Nephron (organoid): ENCODE results near the gene OR1J4.

ENCODE experiments used
- H3K27ac Mint-ChIP-seq, 3 experiments: 2 replicates each; pipeline ENCODE4 v1.8.0; 2020; ENCODE audit warnings: mixed read lengths in 3 of 3, mild to moderate bottlenecking in 2 of 3, moderate library complexity in 1 of 3
- H3K27me3 Mint-ChIP-seq: 2 replicates; pipeline ENCODE4 v1.8.0; 2021; ENCODE audit warnings: low read depth, mild to moderate bottlenecking, moderate library complexity, mixed read lengths
- H3K36me3 Mint-ChIP-seq: 2 replicates; pipeline ENCODE4 v1.8.0; 2020; ENCODE audit warnings: low read depth, mixed read lengths
- H3K4me1 Mint-ChIP-seq: 2 replicates; pipeline ENCODE4 v1.8.0; 2020; ENCODE audit warnings: mixed read lengths
- H3K4me3 Mint-ChIP-seq, 3 experiments: 2 replicates each; pipeline ENCODE4 v1.8.0; 2020; ENCODE audit warnings: mild to moderate bottlenecking in 3 of 3, mixed read lengths in 3 of 3, moderate library complexity in 2 of 3
- H3K9me3 Mint-ChIP-seq: 2 replicates; pipeline ENCODE4 v1.8.0; 2020; ENCODE audit warnings: mixed read lengths
- TF ChIP-seq, protein P1 (sequence below), 3 experiments: fragments of 200-600 bp; sonication (generic); IDR thresholded peaks; one replicate each; pipeline ENCODE4 v1.5.0; 2021; ENCODE audit warnings: antibody characterized with exemption in 3 of 3; ENCODE audit not compliant: unreplicated experiment in 3 of 3

The OR1J4 gene, protein sequence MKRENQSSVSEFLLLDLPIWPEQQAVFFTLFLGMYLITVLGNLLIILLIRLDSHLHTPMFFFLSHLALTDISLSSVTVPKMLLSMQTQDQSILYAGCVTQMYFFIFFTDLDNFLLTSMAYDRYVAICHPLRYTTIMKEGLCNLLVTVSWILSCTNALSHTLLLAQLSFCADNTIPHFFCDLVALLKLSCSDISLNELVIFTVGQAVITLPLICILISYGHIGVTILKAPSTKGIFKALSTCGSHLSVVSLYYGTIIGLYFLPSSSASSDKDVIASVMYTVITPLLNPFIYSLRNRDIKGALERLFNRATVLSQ

DNA sequence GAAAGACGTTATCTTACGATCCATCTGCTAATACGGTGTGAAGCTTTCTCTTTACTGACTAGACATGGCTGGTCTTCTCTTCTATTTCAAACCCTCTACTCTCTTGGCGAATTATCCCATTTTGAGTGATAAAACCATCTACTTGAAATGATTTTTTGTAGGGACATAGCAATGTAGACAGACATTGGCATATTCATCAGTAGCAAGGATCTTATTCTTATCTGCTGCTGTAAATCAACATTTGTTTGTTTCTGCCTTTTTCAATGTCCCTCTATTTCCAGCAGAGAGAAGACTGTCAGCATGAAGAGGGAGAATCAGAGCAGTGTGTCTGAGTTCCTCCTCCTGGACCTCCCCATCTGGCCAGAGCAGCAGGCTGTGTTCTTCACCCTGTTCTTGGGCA, at the start of gene OR1J4:
Gene OR1J4, plus strand, starts transcription at position 301 of the 400 bp plus-strand sequence. Its CDS starts 0 bp downstream, at position 301.
- Mint-ChIP-seq H3K36me3 (no peaks in the 10 kb centered on the region), H3K4me3 (no peak within 1 kb of the TSS), H3K4me1 (no peaks in the 10 kb centered on the region), H3K27me3 (peaks cover 18% of the 10 kb centered on the region), H3K9me3 (no peaks in the 10 kb centered on the region), H3K27ac (no peak within 1 kb of the TSS)
- TF ChIP-seq, protein P1, sequence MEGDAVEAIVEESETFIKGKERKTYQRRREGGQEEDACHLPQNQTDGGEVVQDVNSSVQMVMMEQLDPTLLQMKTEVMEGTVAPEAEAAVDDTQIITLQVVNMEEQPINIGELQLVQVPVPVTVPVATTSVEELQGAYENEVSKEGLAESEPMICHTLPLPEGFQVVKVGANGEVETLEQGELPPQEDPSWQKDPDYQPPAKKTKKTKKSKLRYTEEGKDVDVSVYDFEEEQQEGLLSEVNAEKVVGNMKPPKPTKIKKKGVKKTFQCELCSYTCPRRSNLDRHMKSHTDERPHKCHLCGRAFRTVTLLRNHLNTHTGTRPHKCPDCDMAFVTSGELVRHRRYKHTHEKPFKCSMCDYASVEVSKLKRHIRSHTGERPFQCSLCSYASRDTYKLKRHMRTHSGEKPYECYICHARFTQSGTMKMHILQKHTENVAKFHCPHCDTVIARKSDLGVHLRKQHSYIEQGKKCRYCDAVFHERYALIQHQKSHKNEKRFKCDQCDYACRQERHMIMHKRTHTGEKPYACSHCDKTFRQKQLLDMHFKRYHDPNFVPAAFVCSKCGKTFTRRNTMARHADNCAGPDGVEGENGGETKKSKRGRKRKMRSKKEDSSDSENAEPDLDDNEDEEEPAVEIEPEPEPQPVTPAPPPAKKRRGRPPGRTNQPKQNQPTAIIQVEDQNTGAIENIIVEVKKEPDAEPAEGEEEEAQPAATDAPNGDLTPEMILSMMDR (IDR thresholded peaks at IDR 0.05; ENCODE audit: unreplicated experiment in 3 of 3) = no peak

DNA sequence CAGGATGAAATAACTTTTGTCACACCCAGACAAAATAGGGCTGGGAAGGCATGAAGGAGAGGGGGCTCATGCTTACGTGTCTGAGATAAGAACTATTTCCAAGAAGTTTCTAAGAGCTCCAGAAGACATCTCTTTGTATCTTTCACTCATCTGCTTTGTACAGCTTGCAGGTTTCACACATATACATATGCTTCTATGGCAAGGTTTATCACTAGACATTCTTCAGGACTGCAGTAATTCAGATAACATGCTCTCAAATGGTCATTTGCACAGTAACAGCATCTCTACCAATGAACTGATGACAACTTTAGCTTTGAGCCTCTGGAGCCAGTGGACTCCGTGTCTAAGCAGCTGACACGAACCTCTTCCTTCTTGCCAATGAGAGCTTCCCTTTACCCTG, 44.4 kb upstream of the OR1J4 start:
- H3K27me3 Mint-ChIP-seq = peaks cover 57% of the 10 kb centered on the region
- H3K4me1 Mint-ChIP-seq = no peaks in the 10 kb centered on the region
- no peaks in the 10 kb centered on the region for H3K9me3 Mint-ChIP-seq
- no peak overlapping the region for H3K4me3 Mint-ChIP-seq
- H3K36me3 Mint-ChIP-seq = no peaks in the 10 kb centered on the region
- H3K27ac Mint-ChIP-seq = no peak overlapping the region
- TF ChIP-seq, protein P1 (IDR thresholded peaks at IDR 0.05; ENCODE audit: unreplicated experiment in 3 of 3) = no peak

DNA sequence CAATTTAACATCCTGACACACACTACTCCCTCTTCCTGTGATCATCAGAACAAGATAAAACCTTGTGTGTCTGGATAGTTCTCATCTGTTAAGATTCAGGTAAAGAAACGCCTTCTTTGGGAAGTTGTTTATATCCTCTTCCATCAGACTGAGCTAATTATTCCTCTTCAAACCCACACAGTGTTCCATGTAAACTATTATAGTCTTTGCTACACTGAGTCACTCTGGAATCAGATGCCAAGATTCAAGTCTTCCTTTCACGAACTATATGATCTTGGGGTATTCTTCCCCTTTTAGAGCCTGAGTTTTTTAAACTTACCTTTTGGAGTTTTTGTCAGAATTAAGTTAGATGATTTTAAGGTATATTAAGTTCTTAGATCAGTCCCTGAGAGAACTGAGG, 43.2 kb upstream of the OR1J4 start:
- Mint-ChIP-seq H3K4me1 (no peaks in the 10 kb centered on the region), H3K36me3 (no peaks in the 10 kb centered on the region), H3K9me3 (no peaks in the 10 kb centered on the region), H3K27me3 (peaks cover 52% of the 10 kb centered on the region), H3K4me3 (no peak overlapping the region), H3K27ac (no peak overlapping the region)
- TF ChIP-seq, protein P1 (IDR thresholded peaks at IDR 0.05; ENCODE audit: unreplicated experiment in 3 of 3) = no peak

DNA sequence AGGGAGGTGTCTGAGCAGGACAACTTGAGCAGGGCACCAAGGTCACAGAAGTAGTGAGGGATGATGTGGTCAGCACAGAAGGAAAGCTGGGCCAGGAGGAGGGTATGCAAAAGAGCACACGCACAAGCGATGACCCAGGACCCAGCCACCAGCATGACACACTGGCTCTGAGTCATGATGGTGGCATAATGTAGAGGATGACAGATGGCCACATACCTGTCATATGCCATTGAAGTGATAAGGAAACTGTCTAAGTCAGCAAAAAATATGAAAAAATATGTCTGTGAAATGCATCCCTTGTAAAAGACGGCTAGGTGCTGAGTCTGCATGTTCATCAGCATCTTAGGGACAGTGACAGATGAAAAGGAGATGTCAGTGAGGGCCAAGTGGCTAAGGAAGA, 41.6 kb upstream of the OR1J4 start:
- no peaks in the 10 kb centered on the region for H3K4me1 Mint-ChIP-seq
- H3K9me3 Mint-ChIP-seq = no peaks in the 10 kb centered on the region
- H3K27ac Mint-ChIP-seq = no peak overlapping the region
- H3K27me3 Mint-ChIP-seq = peaks cover 52% of the 10 kb centered on the region
- no peak overlapping the region for H3K4me3 Mint-ChIP-seq
- H3K36me3 Mint-ChIP-seq = no peaks in the 10 kb centered on the region
- TF ChIP-seq, protein P1 (IDR thresholded peaks at IDR 0.05; ENCODE audit: unreplicated experiment in 3 of 3) = no peak

DNA sequence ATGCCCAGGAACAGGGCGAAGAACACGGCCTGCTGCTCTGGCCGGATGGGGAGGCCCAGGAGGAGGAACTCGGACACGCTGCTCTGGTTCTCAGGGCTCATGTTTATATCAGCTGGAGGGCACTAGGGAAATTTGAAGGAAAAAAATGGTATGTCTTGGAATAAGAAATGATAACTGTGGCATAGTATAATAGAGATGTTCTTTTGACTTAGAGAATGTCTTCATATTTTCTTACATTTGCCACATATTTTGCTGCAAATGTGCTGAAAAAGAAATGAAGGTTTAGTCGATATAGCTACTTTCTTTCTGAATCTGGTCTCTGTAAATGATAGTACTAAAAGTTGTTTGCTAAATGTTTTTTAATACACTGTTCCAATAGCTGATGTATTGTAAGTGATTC, 41.1 kb upstream of the OR1J4 start, which contains the start of gene OR1J1:
Gene OR1J1, minus strand, starts transcription at position 101 of the 400 bp plus-strand sequence. Its CDS starts 0 bp downstream, at position 101.
- Mint-ChIP-seq H3K4me3 (no peak within 1 kb of the TSS), H3K36me3 (no peaks in the 10 kb centered on the region), H3K9me3 (no peaks in the 10 kb centered on the region), H3K4me1 (no peaks in the 10 kb centered on the region), H3K27ac (no peak within 1 kb of the TSS), H3K27me3 (peaks cover 52% of the 10 kb centered on the region)
- TF ChIP-seq, protein P1 (IDR thresholded peaks at IDR 0.05; ENCODE audit: unreplicated experiment in 3 of 3) = no peak

DNA sequence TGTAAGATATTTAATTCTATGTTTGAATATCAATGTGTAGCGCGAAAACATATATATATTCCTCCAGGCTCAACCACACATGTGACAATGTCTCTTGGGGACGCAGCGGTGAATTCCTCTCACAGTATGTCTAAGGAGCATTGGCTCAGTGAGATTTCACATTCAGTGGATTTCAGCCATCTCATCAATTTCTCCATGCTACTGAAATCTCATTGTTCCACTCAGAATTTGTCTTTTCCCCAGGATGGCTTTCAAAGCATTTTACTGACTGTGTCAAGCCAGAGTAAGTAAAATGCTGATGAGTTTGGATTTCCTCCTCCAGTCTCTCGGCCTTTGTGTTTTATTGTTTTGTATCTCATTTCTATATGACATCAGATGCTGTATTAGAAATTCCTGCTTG, 39.9 kb upstream of the OR1J4 start:
- Mint-ChIP-seq H3K9me3 (no peaks in the 10 kb centered on the region), H3K4me1 (no peaks in the 10 kb centered on the region), H3K27ac (no peak overlapping the region), H3K4me3 (no peak overlapping the region), H3K27me3 (peaks cover 44% of the 10 kb centered on the region), H3K36me3 (no peaks in the 10 kb centered on the region)
- TF ChIP-seq, protein P1 (IDR thresholded peaks at IDR 0.05; ENCODE audit: unreplicated experiment in 3 of 3) = no peak
